Spleen (tissue), 7 donors: ENCODE results near the gene CDH13.

Experiments
- POLR2A ChIP-seq, 3 donors: fragments of 450-650 bp; IDR thresholded peaks; one replicate each; pipeline ENCODE4 v1.5.1; 2017; ENCODE audit warnings: antibody characterized with exemption in 3 of 3, mild to moderate bottlenecking in 1 of 3
- TF ChIP-seq, protein P1 (sequence below), 11 experiments: fragments of 200-600 bp in 7 of 11; fragments of 450-650 bp in 4 of 11; sonication (generic) in 4 of 11; IDR thresholded peaks in 8 of 11; conservative IDR thresholded peaks in 3 of 11; 1 replicate in 7 of 11; 2 replicates in 4 of 11; pipeline versions ENCODE4 v1.4.0 to v1.8.0; 2016 to 2021; ENCODE audit warnings: antibody characterized with exemption in 11 of 11, inconsistent platforms in 4 of 11, mild to moderate bottlenecking in 1 of 11
- donor health status: DM: no; HTN: no; CAD: no; lungs with moderate emphysema.
- donor health status: DM: no; HTN: no; CAD: no.
- donor health status: DM: no; HTN: no; CAD: no.

DNA sequence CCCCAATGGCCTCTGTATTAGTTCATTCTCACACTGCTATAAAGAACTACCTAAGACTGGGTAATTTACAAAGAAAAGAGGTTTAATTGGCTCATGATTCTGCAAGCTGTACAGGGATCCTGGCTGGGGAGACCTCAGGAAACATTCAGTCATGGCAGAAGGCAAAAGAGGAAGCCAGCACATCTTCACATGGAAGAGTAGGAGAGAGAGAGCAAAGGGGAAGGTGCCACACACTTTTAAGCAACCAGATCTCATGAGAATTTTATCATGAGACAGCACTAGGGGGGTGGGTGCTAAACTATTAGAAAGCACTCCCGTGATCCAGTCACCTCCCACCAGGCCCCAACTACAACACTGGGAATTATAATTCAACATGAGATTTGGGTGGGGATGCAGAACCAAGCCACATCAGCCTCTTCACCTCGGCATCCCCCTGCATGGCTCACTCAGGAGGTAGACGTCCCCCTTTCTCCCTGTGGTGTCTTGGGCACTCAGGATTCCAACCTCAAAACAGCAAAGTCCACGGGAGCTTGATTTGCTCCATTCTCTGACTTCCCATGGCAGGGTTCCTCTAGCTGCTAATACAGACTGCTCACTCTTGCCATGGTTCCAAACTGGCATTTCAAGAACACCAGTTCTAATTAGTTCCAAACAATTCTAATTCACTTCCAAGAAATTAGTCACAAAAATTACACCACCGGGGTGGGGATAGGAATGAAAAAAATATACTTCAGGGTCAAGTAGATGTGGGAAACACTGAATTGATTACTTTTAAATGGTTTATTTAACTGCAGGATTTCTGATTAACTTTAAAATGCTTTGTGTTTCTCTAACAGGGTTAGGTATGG, 977.2 kb downstream of the CDH13 start:
- TF ChIP-seq, protein P1, sequence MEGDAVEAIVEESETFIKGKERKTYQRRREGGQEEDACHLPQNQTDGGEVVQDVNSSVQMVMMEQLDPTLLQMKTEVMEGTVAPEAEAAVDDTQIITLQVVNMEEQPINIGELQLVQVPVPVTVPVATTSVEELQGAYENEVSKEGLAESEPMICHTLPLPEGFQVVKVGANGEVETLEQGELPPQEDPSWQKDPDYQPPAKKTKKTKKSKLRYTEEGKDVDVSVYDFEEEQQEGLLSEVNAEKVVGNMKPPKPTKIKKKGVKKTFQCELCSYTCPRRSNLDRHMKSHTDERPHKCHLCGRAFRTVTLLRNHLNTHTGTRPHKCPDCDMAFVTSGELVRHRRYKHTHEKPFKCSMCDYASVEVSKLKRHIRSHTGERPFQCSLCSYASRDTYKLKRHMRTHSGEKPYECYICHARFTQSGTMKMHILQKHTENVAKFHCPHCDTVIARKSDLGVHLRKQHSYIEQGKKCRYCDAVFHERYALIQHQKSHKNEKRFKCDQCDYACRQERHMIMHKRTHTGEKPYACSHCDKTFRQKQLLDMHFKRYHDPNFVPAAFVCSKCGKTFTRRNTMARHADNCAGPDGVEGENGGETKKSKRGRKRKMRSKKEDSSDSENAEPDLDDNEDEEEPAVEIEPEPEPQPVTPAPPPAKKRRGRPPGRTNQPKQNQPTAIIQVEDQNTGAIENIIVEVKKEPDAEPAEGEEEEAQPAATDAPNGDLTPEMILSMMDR (IDR thresholded peaks at IDR 0.05 in 8 of 11, conservative IDR thresholded peaks at IDR 0.05 in 3 of 11) = no peak
- TF ChIP-seq POLR2A (IDR thresholded peaks at IDR 0.05) = no peak
